HG02763 (cell line): ENCODE data around the gene PSME2.

Experiments used
- ATAC-seq: cut with Tn5 transposase; IDR thresholded peaks from one replicate; pipeline ENCODE4 v1.9.1; 2021; ENCODE audit warnings: mild to moderate bottlenecking, moderate library complexity; ENCODE audit not compliant: unreplicated experiment

The PSME2 gene

DNA sequence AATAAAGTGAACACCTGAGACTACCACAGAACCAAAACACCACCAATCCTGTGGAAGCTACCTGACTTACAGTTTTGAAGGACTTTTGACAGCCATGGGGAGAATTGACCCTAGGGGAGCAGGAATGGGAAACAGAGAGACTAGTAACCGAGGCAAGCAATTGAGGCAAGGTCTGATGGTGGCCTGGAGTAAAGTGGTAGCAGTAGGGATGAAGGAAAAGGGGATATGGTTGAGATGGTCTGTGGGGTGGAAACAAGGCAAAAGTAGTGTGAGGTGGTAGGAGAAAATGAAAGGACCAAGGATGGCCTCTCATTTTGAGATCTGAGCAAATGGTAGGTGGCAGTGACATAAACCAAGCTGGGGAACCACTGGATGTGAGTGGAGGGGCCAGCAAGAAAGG is 10.4 kb upstream of the PSME2 start:
- ATAC-seq = no peak

GRCh38 chr14:24155100-24155499 is 8.7 kb upstream of the PSME2 start:
- ATAC-seq = no peak

DNA sequence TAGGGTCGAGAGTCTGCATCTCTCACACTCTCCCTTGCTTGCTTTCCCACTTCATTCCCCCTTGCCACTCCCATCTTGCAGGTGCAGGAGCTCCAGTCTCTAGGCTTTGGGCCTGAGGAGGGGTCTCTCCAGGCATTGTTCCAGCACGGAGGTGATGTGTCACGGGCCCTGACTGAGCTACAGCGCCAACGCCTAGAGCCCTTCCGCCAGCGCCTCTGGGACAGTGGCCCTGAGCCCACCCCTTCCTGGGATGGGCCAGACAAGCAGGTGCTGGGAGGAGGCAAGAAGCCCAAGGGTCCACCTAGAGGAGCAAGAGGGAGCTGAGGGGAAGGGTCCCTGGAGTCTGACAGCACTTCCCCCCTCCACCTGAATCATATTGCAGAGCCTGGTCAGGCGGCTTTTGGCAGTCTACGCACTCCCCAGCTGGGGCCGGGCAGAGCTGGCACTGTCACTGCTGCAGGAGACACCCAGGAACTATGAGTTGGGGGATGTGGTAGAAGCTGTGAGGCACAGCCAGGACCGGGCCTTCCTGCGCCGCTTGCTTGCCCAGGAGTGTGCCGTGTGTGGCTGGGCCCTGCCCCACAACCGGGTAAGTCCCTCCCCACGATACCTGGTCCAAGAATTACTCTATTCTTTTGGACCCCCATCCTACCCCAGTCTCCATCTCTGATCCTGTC is 5.1 kb upstream of the PSME2 start:
- no peak for ATAC-seq

DNA sequence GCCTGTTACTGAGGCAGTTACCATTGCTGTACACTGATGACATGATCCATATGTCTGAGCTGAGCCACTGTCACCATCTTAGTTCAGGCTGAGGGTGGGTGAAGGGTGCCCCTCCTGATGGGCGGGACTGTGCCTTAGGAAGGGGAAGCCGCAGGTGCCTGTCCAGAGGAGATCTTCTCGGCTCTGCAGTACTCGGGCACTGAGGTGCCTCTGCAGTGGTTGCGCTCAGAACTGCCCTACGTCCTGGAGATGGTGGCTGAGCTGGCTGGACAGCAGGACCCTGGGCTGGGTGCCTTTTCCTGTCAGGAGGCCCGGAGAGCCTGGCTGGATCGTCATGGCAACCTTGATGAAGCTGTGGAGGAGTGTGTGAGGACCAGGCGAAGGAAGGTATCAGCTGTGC is 4.6 kb upstream of the PSME2 start:
- ATAC-seq = no peak

GRCh38 chr14:24150567-24150966 is 4.2 kb upstream of the PSME2 start:
- no peak for ATAC-seq

- no peak for ATAC-seq
Measured at GRCh38 chr14:24150061-24150460, 3.7 kb upstream of the PSME2 start.

GRCh38 chr14:24149302-24149969 is 3.0 kb upstream of the PSME2 start:
- no peak for ATAC-seq

GRCh38 chr14:24147761-24148428 is 1.5 kb upstream of the PSME2 start:
- no peak for ATAC-seq

DNA sequence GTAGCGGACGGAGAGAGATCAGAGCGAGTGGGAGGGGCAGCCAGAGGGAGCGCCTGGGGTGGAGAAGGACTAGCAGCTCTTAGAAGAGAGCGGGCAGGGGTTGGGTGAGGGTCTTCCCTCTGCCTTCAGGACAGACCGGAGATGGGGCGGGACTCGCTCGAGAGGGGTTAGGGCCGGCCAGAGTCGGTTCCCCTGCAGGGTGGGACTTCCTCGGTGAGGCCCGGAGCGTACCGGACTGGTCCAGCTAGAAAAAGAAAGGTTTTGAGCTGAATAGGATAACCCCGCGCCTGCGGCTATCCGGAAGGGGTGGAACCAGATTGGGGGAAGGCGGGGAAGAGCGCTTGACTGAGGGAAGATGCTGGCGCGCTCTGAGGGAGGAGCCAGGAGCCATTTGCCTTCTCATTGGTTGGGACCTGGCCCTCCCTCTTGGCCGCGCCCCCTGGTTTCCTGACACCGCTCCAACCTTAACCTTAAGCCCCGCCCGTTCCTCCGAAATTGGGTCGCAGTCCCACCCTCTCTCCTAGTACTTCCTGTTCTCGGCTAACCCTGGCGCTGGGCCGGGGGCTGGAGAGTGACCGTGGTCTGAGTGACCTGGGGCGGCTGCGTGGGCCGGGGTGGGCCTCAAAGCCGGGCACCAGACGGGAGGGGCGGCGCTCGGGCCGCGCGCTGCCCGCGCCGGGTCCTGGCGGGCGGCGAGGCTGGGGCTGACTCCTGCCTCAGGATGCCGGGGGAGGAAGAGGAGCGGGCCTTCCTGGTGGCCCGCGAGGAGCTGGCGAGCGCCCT is 759 bp upstream of the PSME2 start, which contains the start of gene RNF31:
Gene RNF31, plus strand, starts transcription at position 521 of the 783 bp plus-strand sequence. Its CDS starts 201 bp downstream, at position 722.
- ATAC-seq = peak; percentile 78

DNA sequence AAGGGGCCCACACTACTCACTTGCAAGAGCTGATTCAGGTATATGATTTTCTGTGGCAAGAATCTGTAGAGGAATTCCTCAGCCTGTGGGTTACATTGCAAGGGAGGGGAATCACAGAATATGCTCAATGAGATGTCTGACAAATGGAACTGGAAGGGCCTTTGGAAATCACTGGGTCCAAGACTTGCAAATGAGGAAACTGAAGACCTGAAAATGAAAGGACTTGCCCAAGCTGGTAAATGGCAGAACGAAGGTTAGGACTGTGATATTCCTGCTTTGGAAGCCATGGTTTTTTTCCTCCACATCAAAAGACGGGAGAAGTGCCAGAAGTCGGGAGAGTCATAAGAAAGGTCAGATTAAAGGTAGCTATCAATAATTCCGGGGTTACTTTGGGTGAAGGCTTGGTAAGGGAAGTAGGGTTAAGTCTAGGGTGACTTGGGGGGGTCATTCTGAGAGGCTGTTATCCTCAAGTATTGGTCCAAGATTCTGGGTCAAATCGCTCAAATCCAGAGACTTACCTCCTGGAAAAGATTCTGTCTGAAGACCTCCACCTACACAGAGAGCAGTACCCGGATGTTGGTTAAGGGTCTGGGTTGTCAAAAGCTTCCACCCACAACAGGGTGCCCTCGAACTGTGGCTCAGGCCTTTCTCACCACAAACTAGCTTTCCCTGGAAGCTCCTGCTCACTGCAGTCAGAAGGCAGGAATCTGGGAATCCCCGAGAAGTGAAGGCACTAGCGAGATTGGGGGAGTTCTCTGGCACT is 539 bp downstream of the PSME2 start:
- no peak for ATAC-seq

- ATAC-seq = no peak
Measured at GRCh38 chr14:24145219-24145618, 1.2 kb downstream of the PSME2 start.

DNA sequence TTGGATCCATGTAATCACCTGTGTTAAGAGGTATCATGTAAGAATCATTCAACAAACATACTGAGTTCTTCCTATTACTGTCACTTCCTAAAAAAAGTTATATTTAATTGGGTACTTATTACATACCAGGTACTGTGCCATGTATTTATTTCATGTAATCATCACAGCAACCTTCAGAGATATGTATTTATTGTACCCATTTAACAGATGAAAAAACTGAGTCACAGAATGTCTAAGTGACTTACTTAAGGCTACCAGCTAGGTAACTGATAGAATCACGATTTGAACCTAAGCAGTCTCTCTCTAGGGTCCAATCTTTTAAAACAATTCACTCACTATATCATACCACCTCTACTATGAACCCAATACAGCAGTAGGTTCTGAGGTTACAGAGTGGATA is 2.0 kb downstream of the PSME2 start:
- ATAC-seq = no peak

DNA sequence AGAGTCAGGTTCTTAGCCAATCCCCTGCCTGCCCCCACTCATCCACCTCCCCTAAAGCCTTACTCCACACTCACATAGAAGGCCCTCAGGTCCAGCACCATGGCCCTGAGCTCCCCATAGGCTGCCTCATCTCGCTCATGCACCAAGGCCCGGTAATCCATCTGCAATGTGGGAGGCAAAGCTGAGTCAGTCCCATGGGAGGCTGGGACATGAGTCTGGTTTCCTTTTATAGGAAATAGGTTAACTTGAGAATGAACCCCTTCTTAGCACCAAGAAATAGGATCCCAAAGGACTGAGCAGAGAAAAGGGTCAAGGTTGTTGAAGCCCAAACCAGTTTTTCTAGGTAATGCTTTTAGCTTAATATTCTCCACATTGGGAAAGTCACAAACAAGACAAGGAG is 2.9 kb downstream of the PSME2 start:
- no peak for ATAC-seq

- ATAC-seq = peak; percentile 83
Measured at GRCh38 chr14:24141097-24141880, 5.1 kb downstream of the PSME2 start, which contains the start of gene EMC9. Gene EMC9, minus strand, starts transcription at chr14:24141591. Its CDS starts 287 bp downstream, at chr14:24141304.

DNA sequence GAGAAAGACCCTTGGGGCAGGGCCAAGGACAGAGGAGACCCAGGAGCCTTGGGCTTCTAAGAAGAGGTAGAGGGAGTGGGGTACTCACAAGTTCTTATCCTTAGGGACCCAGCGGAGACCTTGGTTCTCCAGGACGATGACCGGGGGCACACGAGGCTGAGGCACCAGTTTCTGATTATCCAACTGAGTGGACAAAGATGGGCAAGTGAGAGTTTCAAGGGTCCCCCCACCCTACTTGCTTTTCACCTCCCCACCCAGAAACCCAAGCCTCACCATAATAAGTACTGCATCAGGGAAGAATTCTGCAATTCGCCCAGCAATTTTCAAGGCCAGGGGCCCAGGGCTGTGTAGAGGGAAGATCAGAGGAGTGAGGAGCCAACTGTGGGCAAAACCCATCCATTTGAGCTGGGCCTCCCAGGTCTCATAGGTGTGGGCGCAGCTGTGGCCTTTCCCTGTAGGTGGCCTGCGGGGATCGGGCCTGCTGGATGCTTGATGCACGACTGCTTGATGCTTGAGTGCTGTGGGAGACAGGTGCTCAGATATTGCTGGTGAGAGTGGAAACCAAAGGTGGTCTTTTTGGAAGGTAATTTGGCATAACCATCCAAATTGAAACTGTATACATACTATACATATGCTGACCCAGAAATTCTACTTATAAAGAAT is 7.0 kb downstream of the PSME2 start:
- ATAC-seq = no peak

DNA sequence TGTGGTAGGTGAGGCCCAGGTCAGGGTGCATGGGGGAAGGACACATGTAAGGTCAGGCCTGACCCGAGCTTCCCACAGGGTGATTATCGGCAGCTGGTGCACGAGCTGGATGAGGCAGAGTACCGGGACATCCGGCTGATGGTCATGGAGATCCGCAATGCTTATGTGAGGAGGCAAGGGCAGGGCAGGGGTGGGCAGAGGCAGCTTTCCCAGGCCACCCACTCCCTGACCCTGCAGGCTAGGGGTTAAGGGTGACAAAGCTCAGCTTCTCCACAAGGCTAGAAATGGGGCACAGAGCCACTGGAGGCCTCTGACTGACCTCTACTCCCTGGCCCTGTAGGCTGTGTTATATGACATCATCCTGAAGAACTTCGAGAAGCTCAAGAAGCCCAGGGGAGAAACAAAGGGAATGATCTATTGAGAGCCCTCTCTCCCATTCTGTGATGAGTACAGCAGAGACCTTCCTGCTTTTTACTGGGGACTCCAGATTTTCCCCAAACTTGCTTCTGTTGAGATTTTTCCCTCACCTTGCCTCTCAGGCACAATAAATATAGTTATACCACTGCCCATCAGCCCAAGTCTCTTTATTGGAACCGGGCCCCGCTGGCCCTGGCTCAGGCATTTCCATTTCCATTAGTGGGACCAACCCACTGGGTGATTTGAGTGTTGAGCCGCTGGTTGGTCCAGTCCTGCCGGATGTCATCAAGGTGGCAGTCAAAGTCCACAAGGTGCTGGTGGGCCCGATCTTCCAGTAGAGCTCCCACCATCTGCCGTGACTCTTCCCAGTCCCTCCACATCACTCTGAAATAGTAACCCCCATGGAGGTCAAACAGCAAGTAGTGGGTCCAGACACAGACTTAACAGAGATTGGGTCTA is 7.8 kb downstream of the PSME2 start:
- ATAC-seq = no peak

- ATAC-seq = no peak
Measured at GRCh38 chr14:24137529-24138395, 8.6 kb downstream of the PSME2 start.
